GM20431 (cell line): ENCODE data around the gene LHX4.

Experiments used
- in situ Hi-C: fragments of 300-500 bp; cut with MseI, MboI; formaldehyde crosslinking; loops from one replicate; pipeline ENCODE4 v1.15.0; 2020; ENCODE audit warnings: low sequenced_read_pairs; ENCODE audit not compliant: unreplicated experiment

The LHX4 gene

DNA sequence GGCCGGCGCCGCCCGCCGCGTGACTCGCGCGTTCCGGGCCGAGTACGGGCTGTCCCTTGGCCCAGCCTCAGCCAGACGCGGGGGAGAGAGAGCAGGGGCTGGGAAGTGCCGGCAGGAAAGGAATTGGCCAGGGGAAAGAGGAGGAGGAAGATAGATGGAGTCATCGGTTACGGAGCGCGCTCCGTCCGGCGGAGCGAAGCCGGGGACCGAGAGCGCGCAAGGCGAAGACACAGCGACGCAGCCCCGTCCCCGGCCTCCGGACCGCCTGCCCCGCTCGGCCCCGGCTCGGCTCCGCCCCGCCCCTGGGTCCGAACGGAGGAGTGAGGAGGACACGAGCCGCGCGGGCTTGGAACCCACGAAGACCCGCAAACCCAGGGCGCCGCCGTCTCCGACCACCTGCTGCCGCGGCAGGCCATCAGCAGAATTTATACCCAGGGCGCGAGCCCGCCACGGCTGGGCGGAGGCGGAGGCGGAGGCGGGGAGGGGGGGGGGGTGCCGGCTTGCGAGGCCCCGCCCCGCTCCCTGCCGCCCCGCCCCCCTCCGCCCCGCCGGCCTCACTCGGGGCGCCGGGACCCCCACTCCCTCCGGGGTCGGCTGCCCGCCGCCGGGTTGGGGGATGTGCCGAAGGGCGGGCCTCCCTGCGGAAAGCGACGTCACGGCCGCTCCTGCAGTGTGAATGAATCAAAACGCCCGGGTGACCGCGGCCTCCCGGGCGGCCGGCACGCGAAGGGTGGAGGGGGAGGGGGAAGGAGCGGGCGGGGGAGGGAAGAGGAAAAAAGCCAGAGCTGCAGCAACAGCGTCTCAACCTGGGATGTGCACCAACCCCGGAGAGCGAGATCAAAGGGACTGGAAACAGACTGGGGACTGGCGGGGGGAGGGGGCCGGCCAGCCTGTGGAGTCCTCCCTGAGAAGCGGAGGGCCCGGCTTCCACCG lies at the start of gene LHX4:
TSS of gene LHX4 (plus strand) at position 782 of the 933 bp plus-strand sequence. CDS start 266 bp downstream, outside the sequence.
- in situ Hi-C loops = no loop called here

DNA sequence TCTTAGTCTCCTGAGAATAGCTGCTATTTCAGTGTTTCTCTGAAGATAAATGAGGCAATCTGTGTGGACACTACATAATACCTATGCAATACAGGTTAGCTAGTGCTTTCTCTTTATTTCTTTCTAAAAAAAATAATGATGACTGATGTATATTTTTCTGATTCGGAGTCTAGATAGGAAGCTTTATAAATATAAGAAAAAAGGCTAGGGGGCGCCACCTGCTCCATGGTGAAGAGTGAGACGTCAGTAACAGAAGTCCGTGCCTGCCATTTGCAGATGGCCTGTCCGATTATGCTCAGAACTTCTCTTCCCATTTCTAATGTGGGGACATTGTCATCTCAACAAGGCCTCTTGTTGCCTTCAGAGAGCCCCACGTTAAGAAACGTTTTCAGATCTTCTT lies 49.0 kb upstream of the LHX4 start:
- in situ Hi-C loops = loop anchor here (25.0 kb wide), 1 partner anchor 469 kb away; no protein-coding TSS in a partner anchor

DNA sequence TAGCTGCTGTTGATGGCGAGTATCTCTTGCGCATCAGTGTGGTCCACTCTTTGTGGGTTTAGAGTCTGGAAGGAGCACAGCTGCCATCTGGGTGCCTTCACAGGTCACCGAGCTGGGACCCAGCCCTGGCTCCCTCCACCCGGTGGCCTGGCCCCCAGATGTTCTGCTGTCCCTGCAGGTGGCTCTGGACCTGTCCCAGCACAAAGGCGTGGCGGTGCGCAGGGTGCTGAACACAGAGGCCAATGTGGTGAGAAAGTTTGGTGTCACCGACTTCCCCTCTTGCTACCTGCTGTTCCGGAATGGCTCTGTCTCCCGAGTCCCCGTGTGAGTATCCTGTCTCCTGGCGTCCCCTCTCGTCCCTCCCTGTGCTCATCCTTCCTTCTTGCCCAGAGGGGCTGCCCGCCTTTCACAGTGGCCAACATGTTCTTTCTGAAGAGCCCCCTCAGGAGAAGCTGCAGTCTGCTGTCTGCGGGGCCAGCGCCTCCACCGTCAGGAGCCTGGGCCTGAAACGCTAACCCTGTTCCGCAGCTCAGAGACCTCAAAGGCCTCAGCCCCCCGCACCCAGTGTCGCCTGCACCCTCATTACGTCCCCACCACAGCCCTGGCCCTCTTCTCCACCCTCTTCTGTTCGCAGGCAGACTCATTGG lies 47.9 kb upstream of the LHX4 start:
- in situ Hi-C loops = loop anchor here (25.0 kb wide), 1 partner anchor 470 kb away; no protein-coding TSS in a partner anchor

DNA sequence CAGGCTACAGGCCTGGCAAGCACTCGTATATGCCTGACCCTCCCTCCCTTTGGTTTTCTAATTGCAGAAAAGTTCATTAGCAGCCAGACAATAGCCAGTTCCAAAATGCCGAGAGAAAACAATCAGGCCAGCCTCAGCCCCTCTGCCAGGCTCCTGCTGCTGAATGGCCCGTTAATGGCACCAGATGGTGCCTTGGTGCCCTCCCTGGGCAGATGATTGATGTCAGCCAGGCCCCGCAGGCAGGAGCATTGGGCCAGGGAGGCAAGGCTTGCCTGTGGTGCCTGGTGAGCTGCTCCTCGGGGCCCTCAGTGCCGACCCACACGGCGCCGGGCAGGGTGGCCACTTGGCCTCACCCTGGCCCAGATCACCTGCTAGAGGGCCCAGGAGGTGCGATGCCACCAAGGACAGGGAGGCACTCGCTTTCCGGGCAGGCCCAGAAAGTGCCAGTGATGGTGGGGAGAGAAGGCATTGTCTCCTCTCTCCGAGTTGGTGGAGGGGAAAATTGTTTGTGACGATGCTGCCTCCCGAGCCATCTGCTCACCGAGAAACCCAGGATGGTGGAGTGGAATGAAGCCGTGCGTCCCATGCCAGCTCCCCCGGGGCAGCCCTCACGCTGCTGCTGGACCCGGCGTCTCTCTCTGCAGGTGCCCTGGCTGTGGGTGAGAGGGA lies 47.3 kb upstream of the LHX4 start:
- in situ Hi-C loops = loop anchor here (25.0 kb wide), 1 partner anchor 470 kb away; no protein-coding TSS in a partner anchor

DNA sequence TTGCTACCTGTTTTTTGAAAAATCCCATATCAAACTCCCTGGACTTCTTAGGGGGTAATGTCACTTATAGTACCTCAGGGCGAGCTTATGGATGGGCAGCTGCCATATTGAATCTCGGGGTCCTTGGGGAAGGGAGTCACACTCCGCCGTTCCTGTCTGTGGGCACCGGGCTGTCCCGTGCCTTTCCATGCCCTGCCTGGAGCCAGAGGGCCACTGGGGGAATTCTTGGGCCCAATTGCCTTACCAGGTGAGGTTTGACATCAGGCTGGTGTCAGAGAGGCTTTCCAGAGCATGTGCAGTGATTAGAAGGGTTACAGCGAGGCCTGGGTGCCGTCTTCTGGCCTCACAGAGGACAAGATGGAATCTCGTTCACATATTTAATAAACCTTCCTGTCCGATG lies 46.6 kb upstream of the LHX4 start:
- in situ Hi-C loops = loop anchor here (25.0 kb wide), 1 partner anchor 471 kb away; no protein-coding TSS in a partner anchor

DNA sequence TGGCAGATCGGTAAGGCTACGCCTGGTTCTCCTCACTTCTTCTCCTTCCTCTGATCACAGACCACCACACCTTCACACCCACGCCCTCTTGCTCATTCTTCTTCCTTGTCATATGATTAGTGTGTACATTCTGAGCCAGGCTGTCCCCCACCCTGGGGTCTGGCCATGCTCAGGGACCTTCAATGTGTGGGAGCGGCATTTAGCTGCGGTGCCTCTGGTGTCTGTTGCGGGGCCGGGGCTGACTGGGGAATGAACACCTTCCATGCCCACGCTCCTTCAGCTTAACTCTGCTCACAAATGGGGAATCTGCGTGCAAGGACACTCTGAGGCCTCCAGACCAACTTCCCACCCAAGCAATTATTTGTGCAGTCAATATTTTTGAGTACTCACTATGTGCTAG lies 46.0 kb upstream of the LHX4 start:
- in situ Hi-C loops = loop anchor here (25.0 kb wide), 1 partner anchor 472 kb away; no protein-coding TSS in a partner anchor

DNA sequence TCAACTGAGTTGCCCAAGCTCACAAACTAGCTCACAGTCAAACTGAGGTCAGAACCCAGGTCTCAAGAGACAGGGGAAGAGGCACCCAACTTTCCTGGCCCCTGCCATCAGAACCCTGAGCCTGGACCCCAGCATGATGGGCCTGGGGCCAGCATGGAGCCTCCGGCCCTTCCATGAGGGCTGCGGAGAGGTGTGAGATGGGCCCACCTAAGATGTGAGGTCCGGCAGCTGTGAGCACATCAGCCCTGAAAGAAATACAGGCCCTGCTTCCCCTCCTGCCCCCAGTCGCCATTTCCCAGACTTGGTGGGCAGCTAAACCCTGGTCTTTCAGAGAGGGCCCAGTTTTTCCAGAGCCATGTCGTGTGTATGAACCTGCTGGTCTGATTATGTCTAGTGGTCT lies 44.8 kb upstream of the LHX4 start:
- in situ Hi-C loops = loop anchor here (25.0 kb wide), 1 partner anchor 473 kb away; no protein-coding TSS in a partner anchor

DNA sequence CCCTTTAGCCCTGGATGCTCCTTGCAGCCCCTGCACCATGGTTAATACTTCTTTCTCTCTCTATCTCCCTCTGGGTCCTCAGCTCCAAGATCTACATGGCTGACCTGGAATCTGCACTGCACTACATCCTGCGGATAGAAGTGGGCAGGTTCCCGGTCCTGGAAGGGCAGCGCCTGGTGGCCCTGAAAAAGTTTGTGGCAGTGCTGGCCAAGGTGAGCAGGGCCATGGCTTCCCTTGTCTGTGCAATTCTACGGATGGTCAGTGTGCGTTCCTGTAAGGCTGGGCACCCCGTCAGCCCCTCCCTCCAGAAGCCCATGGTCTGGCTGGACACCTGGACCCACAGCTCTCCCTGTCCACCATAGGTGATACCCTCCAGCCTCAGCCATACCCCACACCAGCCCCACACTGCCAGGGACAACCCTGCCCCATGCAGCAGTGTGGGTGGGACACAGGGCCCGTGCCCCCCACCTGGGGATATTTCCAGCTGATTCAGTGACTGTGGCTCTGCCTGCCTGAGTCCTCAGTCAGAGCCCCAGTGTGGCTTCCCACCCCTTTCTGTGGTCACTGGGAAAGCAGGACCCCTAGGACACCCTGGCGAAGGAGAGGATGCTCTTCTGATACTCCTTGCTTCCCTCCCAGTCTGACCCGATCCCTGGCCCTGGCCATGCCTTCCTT lies 44.0 kb upstream of the LHX4 start:
- in situ Hi-C loops = loop anchor here (25.0 kb wide), 1 partner anchor 474 kb away; no protein-coding TSS in a partner anchor

DNA sequence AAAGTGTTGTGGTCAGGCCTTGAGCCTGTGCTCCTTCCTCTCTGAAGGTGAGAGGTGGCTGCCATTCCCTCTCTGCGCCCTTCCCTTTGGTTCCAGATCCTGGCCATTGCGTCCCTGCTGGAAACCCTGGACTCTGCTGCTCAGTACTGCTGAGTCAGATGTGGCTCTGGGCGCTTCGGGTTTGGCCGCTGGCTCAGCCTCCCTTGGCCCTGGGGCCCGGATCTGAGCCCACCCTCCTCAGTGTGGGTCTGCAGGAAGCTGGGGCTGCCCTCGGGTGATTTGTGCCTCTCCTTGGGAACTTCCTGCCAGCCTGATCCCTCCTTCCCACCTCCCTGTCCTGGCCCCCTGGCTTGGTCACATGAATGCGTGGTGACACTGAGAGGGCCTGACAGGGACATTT lies 43.2 kb upstream of the LHX4 start:
- in situ Hi-C loops = loop anchor here (25.0 kb wide), 1 partner anchor 475 kb away; no protein-coding TSS in a partner anchor

DNA sequence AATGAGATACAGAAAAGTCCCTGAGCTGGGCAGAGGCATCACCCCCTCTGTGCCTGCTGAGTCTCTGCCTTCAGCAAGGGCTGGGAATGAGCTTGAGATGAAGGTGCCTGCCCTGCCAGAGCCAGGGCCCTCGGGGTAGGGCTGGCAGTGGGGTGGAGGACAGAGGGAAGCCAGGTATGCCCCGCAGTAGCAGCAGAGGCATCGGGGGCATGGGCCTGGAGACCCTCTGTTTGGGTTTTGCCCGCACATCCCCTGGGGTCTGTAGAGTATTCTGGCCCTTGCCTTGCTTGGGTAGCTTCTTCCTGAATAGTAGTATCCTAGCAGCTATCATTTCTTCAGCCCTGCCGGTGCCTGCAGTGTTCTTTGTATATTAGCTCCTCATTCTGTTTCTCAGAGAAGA lies 42.4 kb upstream of the LHX4 start:
- in situ Hi-C loops = loop anchor here (25.0 kb wide), 1 partner anchor 475 kb away; no protein-coding TSS in a partner anchor

DNA sequence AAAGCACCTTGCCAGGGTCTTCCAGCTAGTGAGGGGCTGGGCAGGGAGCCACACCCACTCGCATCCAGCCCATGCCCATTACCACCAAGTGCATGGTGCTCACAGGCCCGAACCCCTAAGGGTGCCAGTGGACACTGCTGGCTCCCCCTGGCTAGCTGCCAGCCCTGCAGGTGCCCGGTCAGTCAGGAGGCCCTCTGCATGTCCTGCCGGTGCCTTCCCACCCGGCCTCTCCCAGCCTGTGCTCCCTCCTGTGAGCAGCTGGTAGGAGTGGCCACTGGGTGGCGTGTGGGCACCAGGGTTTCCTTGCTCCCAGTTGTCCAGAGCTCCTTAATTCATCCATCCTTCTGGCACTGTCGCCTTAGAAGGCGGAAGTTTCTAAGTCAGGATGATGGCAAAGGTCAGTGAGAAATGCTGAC lies 42.0 kb upstream of the LHX4 start:
- in situ Hi-C loops = loop anchor here (25.0 kb wide), 1 partner anchor 476 kb away; no protein-coding TSS in a partner anchor

DNA sequence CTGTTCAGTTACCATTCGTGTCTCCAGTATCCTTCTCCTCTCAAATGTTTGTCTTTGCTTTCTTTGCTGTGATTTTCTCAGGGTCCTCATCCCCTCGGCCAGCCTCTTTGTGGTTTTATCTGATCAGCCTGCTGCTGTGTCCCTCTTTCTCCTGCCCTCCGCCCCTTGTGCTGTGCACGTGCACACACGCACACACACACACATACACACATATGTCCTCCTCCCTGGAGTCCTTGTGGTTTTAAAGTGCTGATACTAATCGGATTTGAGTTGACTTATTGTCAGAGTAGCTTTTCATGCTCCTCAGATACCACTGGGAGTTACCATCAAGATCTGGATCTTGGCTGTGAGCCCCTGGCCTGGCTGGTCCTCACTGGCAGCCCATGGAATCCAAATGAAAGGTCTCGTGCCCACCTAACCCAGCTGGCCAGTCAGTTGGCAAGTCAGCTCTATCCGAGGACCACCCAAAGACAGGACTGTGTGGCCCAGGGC lies 41.3 kb upstream of the LHX4 start:
- in situ Hi-C loops = loop anchor here (25.0 kb wide), 1 partner anchor 476 kb away; no protein-coding TSS in a partner anchor

DNA sequence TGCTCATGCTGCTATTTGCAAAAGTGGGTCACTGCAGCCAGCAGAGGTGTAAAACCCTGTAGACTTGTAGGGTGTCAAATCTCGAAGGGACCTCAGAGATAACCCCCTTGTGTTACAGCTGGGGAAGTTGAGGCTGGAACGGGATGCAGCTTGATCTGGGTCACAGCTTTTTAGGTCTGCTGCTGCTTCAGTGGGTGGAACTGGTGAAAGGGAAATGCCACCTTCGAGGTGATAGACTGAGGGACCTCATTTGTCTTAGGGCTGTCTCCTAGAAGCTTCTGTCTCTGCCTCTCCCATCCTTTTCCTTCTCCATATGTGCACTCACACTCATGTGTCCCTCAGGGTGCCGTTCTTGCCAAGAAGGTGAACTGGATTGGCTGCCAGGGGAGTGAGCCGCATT lies 40.0 kb upstream of the LHX4 start:
- in situ Hi-C loops = loop anchor here (25.0 kb wide), 1 partner anchor 478 kb away; no protein-coding TSS in a partner anchor

DNA sequence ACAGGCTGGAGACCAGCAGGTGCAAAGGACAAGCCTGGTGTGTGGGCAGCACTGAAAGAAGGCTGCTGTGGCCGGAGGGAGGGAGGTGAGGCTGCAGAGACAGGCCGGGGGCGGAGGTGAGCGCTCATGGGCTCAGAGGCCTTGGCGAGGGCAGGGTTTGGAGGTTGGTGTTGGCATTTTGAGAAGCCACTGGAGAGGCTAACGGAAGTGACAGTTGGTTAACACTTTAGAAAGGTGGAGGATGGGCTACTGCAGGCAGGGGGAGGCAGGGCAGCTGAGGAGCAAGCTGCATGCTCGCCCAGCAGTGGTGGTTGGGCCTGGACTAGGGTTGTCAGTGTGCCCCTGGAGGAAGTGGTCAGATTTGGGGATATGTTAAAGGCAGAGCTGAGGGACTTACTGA lies 37.9 kb upstream of the LHX4 start:
- in situ Hi-C loops = loop anchor here (25.0 kb wide), 1 partner anchor 480 kb away; no protein-coding TSS in a partner anchor

DNA sequence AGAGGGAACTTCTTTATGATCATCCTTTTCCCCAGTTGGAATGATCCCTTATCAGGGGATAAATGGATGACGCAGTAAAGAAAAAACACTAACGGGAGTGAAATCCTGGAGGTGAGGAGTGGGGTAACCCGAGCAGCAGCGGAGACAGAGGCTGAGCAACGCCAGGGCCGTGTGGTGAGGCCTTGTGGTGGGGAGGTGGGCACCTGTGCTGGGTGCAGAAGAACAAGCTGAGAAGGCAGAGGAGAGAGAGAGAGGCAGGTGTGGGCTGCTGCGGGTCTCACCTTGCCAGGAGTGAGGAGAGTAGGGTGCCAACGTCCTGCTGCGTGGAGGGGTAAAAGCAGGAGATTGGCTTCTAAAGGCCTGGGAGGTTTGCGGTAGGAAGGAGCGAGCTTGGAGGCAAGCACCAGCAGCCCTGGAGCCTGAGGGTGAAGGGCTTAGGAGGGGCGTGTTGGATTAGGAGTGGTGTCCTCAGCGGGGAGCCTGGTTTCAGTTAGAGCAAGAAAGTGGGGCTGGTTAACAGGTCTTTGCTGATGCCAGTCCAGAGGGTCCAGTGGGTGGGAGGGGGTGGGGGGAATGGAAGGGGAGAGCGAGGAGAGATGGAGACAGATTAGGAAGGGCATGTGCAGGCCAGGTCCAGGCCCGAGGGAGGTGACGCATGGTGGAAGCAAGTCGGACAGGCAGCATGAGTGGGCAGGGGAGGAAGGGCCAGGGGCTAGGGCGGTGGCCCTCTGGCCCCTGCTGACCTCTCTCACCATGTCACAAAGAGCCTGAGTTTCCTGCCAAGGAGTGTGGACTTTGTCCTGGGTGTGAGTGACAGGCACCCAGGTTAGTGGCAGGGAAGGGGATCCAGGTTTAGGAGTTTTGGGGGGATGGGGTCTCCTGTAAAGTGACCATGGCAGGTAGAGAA lies 36.7 kb upstream of the LHX4 start:
- in situ Hi-C loops = loop anchor here (25.0 kb wide), 1 partner anchor 481 kb away; no protein-coding TSS in a partner anchor

DNA sequence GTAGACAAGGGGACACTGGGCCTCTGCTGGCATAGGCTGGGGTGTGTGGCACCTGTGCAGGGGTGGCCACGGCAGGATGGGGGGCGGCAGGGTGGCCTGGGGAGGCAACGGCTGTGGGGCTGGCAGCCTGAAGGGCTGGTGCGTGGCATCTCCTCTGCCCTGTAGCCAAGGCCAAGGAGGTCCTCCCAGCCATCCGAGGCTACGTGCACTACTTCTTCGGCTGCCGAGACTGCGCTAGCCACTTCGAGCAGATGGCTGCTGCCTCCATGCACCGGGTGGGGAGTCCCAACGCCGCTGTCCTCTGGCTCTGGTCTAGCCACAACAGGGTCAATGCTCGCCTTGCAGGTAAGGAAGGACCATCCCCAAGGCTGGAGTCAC lies 36.0 kb upstream of the LHX4 start:
- in situ Hi-C loops = loop anchor here (25.0 kb wide), 1 partner anchor 482 kb away; no protein-coding TSS in a partner anchor

DNA sequence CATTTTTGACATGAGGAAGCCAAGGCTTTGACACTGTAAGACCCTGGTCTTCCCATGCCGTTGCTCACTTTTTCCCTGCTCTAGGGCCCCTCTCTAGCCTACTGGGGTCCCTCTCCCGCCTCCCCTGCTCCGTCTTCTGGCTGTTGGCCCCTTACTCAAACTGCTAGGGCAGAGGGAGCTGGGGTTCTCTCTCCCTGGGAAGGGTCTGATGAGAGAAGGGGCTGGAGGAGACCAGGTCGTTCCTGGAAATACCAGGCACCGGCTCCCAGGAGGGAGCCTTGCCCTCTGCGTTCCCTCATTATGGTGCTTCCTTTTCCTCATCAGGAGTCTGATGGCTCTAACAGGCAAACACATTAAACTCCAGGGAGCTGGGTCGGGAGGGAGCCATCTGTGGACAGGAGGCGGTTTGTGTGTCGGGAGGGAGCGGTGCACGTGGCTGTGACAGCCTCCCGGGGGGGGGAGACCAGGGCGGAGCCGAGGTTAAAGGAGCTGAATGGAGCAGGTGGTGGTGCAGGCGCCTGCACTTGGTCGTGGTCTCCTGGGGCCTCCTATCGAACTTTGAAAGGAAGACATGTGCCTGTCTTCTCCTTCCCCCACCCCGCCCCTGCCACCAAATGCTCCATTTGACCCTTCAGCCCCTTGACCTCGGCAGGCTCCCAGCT lies 35.4 kb upstream of the LHX4 start:
- in situ Hi-C loops = loop anchor here (25.0 kb wide), 1 partner anchor 482 kb away; no protein-coding TSS in a partner anchor
